Amniotic epithelial cell (primary cell): ENCODE data around the gene JTB.

Source experiments
- DNase-seq: peaks from one replicate; pipeline ENCODE4 v3.0.0-alpha.2; 2010; ENCODE audit warnings: low read depth

JTB gene

DNA sequence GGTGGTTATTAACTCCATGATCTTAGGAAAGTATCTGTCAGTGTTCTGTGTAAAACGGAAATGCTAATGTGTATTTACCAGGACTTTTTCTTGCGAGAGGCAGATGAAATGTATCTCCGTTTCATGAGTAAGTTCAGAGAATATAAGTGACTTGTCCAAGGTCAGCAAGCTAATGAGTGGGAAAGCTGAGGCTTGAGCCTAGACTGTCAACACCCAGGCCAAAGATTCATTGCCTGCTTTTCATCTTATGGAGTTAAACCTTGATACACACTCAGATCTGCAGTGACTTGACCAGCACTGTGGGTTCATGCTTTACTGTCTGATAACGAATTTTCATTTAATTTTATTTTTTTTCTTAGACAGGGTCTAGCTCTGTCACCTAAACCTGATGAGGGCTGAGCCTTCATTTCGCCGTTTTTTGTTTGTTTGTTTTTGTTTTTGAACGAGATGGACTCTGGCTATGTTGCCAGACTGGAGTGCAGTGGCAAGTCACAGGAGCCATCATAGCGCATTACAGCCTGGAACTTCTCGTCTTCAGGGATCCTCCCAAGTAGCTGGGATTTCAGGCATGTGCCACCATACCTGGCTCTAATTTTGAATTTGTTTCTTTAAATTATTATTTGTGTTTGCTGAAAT, 918 bp upstream of the JTB start:
- DNase-seq = peak; percentile 42

DNA sequence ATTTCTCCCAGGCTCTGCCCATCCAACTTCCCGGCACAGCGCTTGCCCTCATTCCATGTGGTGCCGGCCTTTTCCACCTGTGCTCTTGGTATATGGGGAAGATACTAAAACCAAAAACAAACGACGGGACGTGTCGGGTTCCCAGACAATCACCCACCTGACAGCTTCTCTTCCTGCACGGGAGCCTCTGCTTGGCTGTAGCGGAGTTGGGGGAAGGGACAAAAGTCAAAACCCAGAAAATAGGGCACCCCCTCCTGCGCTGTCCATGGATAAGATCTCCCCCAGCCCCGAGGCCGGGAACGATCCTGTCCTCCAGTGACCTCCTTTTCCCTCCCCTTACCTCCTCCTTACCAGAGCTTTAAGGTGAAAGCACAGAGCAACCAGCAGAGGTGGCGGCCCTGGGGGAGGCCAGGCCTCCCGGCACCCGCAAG, 640 bp downstream of the JTB start:
- DNase-seq = no peak

DNA sequence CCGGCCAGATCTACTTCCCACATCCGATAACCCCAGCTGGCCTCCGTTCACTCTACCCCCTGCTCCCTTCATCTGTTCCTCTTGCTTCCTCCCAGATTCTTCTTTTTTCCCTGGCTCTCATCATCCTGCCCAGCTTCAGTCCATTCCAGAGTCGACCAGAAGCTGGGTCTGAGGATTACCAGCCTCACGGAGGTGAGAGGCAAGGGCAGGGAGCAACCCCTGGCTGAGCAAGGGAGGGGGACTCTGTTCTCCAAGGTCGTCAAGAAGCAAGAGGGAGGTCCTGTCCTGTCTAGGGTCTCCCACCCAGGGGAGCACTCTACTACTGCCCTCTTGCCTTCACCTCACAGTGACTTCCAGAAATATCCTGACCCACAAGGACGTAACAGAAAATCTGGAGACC, 3.9 kb downstream of the JTB start:
- DNase-seq = no peak

DNA sequence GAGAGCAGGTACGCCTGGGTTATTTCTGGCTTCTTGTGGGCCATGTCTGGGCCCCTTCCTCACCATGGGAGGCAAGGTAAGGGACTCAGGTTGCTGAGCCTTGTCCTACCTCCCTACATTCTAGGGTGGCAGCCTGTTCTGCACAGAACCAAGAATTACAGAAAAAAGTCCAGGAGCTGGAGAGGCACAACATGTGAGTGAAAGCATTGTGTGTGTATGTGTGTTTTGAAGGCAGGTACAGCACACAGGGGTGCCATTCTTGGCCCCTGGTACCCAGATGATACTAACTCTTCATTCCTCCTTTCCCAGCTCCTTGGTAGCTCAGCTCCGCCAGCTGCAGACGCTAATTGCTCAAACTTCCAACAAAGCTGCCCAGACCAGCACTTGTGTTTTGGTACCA, 4.4 kb downstream of the JTB start:
- DNase-seq = no peak

DNA sequence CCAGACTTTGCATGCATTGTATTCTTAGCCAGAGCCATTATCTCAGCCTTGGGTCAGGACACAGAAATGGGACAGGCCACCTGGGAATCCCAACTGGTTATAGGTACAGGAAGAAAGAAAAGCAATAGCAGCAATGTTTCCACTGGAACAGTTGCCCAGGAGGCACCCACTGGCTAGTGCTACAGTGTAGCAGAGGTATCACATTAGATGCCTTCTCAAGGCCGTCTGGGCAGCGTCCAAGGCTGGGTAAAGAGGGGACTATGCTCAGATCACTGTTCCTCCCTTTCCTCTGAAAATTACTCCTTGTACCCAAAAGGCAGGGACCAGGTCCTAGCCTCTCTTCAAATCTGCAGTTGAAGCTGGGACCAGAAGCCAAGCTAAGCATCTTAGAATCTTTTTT, 7.1 kb downstream of the JTB start:
- no peak for DNase-seq

DNA sequence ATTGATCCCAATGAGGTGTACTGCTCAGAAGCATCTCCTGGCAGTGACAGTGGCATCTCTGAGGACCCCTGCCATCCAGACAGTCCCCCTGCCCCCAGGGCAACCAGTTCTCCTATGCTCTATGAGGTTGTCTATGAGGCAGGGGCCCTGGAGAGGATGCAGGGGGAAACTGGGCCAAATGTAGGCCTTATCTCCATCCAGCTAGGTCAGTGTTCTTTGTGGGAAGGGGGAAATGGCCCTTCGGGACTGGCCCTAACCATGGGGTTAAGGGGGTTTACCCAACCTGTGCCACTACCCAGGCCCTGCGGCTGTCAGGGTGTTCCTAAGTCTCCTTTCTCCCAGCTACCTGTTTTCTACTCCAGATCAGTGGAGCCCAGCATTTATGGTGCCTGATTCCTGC, 8.5 kb downstream of the JTB start:
- DNase-seq = no peak

DNA sequence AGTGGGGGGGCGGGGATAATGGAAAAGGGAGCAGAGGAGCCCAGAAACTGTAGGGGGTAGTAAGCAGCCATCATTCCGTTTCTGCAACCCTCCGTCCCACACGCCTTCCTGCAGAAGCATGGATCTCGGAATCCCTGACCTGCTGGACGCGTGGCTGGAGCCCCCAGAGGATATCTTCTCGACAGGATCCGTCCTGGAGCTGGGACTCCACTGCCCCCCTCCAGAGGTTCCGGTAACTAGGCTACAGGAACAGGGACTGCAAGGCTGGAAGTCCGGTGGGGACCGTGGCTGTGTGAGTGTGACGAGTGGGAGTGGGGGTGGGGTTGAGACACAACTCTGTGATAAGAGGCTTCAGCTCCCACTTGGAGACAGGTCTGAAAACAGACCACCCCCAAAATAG, 9.1 kb downstream of the JTB start:
- DNase-seq = no peak

DNA sequence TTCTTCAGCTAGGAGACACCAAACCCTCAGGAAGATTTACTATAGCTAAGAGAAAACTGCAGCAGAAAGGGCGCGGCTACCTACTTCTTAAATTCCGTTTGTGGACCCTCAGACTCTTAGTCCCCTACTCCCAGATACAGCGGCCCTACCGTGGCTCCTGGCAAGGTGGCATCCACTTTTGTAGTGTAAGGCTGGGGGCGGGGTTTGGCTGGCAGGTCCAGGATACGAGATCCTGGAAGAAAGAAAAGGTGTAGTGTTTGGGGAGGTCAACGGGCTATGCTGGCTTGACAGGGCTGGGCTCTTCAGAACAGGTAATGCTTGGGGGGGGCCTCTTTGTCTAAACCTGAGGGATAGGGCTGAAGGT, 9.5 kb downstream of the JTB start:
- DNase-seq = no peak

DNA sequence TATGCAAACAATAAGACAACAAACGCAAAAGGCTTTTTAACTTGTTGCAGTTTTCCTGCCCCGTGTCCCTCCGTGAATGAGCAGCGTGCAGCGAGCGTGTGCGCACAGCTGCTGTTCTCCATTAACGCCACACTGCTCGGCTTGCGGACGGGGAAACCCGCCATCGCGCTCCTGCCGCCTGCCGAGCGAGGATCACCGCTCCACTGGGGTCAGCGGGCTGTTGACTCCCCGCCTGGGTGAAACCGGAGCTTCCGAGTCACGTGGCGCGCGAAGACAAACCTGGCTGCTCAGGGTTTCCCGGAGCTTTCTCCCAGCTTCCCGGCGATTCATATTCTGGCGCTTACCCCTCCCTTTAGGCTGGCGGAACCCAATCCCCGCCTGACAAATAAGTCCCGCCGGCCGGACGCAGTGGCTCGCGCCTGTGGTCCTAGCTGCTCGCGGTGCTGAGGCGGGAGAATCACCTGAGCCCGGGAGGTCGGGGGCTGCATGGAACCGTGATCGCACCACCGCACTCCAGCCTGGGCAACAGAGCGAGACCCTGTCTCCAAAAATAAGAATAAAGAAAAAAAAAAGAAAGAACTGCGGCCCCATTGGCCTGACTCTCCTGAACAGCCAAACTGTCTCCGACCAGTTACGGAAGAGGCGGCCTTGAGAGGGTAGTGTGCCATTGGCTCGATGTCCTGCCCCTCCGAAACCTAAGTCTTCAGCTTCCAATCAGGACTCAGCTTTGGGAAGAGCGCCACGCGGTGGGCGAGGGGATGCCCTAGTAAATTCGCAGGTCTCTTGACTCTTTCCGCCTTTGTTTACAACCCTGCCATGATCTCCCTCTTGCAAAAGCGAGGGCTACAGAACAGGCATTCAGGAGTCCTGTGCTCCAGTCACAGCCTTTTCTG, 10.1 kb downstream of the JTB start, which contains the start of gene CREB3L4:
Gene CREB3L4, plus strand, starts transcription at position 796 of the 893 bp plus-strand sequence. CDS start 624 bp downstream, outside the sequence.
- DNase-seq = peak; percentile 99

DNA sequence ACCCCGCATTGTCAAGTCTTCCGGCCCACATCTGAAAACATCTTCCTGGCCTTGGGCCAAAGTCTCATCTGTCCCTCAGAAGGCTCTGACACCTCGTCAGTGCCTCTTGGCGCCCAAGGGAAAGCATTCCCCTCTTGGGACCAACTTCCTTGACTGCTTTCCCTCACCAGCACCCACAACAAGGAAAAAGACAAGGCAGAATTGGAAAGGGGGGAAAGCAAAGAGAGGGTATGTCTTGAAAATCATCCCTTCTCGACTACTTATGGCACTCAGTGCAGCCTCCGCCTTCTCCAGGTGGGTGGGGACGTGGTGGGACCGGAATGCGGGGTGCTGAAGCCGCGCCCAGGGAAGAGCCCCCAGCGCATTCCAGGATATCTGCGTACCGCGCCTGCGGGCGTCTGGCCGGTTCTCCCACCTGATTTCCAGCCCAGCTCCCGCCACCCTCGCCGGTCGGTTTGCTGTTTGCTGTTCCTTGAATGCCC, 13.6 kb downstream of the JTB start:
- DNase-seq = peak; percentile 43

DNA sequence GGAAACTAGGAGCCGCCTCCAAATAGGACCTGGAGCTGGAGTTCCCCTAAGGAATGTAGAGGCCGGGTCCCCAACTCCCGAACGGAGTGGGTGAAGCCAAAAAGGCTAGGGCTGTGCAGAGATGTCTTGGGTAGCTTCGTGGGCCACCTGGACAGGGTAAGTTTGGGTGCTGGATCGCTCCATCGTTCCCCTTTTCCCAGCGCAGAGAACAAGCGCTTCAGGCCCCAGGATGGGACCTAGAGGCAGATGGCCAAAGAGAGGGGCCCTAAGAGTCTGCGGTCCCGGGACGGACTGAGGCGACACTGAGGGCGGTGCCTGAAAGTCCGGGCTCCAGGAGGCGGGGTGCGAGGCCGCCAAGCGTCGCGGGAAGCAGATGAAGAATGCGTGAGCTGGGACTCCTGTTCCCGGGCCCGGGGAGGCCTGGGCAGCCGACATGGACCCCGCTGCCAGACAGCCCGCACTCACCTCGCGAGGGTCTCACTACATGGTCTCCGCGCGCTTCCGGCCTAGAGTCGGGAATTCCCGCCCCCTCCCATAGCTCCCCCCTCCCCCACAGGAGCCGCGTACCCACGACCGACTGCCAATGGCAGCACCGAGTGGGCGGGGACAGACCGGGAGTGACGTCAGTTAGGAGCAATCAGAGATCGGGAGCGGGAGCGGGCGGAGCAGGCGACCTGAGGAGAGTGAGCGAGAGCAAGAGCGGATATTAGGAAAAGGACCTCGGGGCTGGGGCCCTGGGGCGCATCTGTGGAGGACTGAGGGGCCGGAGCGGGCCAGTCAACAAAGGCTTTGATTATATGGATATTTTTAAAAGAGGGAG, 14.2 kb downstream of the JTB start, which contains the start of gene SLC39A1:
Gene SLC39A1, minus strand, starts transcription at position 508 of the 820 bp plus-strand sequence. CDS start 822 bp downstream, outside the sequence.
- DNase-seq = peak; percentile 94

DNA sequence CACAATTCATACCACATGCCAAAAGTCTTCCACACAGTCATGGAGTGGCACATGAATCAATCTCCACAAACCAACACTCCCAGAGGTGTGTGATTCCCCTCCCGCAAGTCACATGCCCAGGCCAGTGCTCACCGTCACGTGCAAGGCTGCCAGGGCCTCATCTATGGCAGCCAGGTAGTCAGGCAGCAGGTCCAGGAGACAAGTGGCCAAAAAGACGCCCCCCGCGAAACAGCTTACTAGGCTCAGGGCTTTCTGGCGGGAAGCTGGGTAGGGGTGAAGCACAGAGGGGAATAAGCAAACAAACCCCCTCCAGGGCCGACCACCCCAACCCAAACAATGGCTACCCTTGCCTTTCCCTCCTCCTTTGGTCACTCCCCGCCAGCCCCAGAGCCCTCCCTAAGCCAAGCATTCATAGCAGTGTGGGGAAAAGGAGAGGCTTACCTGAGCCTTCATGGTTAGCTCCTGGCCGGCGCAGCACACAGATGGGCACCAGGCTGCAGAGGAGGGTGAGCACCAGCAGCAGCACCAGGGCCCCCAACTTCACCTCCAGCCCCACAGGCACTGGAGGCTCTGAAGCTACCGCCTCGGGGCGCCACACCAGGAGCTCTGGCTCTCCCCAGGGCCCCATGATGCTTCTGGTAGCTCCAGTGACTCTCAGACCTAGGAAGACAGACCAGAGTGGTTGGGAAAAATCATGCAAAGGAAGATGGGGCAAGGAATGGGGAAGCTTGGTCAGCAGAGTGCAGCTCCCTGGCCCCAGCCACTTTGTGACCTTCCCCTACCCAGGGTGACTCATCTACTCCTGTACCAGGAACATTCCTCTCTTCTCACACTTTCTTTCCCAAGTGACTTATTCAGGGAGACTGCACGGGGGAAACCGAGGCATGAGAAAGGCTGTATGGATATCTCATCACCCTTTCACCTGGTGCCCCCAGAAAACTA, 15.1 kb downstream of the JTB start:
- peak; percentile 82 for DNase-seq

DNA sequence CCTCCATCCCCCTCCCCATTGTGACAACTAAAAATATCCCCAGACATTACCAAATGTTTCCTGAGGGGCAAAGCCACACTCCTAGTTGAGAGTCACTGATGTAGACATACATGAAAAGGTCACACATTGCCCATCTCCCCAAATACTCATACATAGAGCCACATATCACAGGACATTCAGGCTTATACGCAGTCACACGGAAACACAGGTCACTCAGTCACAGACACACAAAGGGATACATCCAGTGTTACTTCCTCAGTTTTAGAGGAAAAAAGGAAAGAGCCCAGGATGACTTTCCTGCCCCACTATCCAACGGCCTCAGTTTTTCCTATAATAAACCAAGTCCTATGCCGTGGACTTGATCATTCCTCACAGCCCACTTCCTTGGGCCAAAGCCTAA, 16.1 kb downstream of the JTB start:
- DNase-seq = no peak

DNA sequence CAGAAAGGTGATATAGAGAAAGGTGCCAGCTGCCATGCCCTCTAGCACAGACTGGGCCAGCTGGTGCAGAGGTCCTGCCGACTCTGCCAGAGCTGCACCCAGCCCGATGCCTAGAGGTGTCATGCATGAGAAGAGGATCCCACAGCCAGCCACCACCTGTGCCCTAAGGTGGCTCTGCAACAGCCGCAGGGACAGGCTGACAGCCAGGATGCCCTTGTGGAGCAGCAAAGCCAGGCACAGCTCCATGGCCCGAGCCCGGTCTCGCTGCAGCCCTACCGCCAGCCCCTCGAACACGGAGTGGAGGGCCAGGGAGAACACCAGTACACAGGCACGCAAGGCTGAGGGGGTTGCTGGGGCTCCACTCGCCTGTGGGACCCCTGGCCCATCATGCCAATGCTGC, 17.3 kb downstream of the JTB start:
- no peak for DNase-seq

DNA sequence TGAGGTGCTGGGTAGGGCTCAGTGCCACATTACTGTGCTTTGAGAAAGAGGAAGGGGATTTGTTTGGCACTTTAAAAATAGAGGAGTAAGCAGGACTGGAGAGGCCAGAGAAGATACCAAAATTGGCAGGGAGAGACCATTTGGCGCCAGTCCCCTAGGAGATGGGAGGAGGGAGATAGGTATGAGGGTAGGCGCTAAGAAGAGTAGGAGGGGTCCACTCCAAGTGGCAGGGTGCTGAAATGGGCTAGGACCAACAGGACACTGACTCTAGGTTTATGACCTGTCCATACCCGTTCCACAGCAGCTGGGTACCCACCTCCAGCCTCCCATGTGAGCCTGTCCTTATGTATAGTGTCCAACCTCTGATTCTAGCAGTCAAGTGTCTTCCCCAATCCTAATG, 18.0 kb downstream of the JTB start:
- DNase-seq = no peak

DNA sequence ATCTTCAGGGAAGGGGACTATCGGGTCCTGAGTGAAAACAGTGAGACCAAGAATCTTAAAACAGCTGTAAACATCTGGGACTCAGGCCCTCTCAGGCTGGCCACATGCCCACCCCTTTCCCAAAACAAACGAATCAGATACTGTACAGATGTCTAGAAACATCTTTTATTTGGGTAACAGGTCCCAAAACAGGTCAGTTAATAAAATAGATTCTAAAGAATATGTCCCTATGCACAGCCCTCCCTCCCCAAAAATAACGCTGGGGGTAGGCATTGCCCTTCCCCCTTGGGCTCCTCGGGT, 18.6 kb downstream of the JTB start:
- no peak for DNase-seq

DNA sequence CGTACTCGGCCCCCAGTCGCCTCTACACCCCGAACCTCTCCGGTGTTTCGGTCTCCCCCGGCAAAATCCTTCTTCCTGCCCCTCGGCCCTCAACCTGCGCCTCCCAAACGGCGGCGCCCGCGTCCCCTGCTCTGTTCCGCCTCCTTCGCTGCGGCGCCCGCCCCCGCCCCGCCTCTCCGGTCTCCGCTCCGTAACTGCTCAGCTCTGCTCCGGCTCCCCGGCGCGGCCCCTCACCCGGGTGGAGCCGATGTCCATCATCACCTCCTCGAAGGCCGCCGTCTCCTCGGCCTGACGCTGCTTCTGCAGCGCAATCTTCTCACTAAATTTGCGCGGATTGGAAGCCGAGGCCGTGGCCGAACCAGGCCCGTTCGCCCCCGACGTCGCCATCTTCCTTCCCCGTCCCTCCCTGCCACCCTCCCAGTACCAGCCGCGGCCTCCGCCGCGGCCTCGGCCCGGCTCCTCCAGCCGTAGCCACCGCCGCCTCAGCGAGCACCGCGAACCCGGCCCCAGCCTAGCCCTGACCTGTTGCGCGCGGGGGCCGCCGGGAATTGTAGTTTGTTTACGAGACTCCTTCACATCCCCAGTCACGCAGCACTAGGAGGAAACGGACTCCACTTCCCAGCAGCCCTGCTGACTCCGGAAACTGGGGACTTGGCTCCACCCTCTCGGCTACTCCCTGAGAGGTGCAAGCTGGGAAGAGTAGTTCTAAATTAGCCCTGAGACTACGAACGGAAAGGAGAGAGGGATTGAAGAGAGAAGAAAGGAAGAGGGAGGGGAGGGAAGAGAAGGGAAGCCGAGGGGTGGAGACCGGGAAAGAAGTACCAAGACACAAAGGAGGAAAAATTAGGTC, 19.1 kb downstream of the JTB start, which contains the start of gene CRTC2:
Gene CRTC2, minus strand, starts transcription at position 502 of the 850 bp plus-strand sequence. Its CDS starts 115 bp downstream, at position 387.
- peak; percentile 98 for DNase-seq

DNA sequence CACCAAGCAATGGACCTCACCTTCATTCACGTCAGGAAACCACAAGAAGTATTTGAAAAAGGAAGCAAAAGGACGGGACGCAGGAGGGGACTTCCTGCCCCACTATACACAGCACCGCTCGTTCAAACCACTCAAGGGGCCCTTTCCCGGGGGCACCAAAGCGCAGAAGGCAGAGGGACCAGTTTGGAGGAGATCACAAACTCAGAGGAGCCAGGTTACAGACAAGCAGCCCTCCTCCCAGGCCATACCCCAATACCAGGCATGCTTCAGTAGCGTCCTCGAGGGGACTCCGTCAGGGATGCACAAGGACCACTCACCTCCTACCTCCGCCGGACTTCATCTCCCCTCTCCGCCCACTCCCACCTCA, 19.7 kb downstream of the JTB start:
- DNase-seq = peak; percentile 10

DNA sequence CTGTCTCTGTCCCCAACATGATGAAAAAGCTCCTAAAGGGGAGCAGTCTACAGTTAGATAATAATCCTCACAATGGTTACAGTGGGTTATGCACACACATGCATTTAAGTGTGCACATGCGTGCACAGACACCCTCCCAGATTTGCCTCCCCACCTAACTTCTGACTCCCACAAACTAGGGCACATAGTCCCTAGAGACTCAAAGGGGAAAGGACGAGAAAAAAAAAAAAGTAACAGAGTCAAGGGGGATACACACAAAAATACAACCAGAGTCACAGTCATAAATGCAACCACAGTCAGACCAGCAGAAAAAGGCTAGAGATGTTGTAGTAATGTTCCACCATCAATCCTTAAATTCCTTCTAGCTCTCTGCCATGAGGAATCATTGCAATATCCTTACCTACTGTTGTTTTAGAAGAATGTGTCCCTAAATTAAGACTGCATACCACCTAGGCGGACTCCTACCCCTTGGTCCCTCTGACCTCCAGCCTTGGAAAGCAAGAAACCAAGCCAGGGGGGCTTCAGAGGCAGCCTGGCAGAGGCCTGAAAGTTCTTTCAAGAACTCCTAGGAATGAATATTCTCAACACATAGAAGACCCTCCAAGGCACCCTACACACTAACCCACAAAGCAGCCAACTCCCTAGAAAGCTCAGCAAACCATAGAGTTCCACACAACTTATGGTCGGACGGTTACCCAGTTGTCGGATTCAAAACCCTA, 20.3 kb downstream of the JTB start:
- DNase-seq = no peak

DNA sequence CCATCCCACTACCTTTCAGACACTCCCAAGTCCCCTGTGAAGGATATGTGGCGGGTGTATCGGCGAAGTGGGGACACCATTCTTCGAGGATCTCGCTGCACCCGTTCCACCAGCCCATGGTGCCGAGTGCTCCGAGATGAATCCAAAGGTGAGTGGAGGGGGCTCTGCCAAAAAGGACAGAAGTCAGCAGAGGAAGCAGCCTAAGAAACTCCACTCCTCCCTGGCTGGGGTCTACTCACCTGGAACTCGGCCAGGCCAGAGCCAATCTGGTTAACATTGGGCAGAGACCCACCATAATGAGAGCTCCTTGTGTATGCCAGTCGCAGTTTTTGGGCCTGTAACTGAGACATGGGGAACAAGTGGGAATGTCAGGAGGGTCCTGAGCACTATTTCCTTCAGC, 22.6 kb downstream of the JTB start:
- DNase-seq = no peak
